ENCODE results near the gene JAK1.

The JAK1 gene

GRCh38 chr1:64857347-64857746 is 109.0 kb downstream of the JAK1 start:
- DNase-seq: no peak

- no peak for DNase-seq
These were observed 109.8 kb downstream of the JAK1 start for GRCh38 chr1:64856553-64856952.

GRCh38 chr1:64855557-64855956 is 110.8 kb downstream of the JAK1 start:
- DNase-seq: no peak

- DNase-seq: no peak
These were observed 111.7 kb downstream of the JAK1 start for GRCh38 chr1:64854674-64855073.

GRCh38 chr1:64851664-64852063 is 114.7 kb downstream of the JAK1 start:
- no peak for DNase-seq

- no peak for DNase-seq
These were observed 115.5 kb downstream of the JAK1 start for GRCh38 chr1:64850846-64851245.

- no peak for DNase-seq
These were observed 116.4 kb downstream of the JAK1 start for GRCh38 chr1:64849942-64850341.

- no peak for DNase-seq
These were observed 117.5 kb downstream of the JAK1 start for GRCh38 chr1:64848803-64849202.

- DNase-seq: no peak
These were observed 118.2 kb downstream of the JAK1 start for GRCh38 chr1:64848136-64848535.

GRCh38 chr1:64847666-64848065 is 118.7 kb downstream of the JAK1 start:
- DNase-seq: no peak

GRCh38 chr1:64846573-64847430 is 119.5 kb downstream of the JAK1 start:
- no peak for DNase-seq

- no peak for DNase-seq
These were observed 120.4 kb downstream of the JAK1 start for GRCh38 chr1:64845831-64846425.

- no peak for DNase-seq
These were observed 121.7 kb downstream of the JAK1 start for GRCh38 chr1:64844609-64845008.

- DNase-seq: no peak
These were observed 122.2 kb downstream of the JAK1 start for GRCh38 chr1:64844175-64844574.

- no peak for DNase-seq
These were observed 122.7 kb downstream of the JAK1 start for GRCh38 chr1:64843675-64844074.

GRCh38 chr1:64842224-64842623 is 124.1 kb downstream of the JAK1 start:
- no peak for DNase-seq

- DNase-seq: no peak
These were observed 124.9 kb downstream of the JAK1 start for GRCh38 chr1:64841330-64842065.

GRCh38 chr1:64839732-64840405 is 126.5 kb downstream of the JAK1 start:
- DNase-seq: no peak

GRCh38 chr1:64839261-64839660 is 127.1 kb downstream of the JAK1 start:
- DNase-seq: no peak

GRCh38 chr1:64838486-64838885 is 127.9 kb downstream of the JAK1 start:
- DNase-seq: no peak

- no peak for DNase-seq
These were observed 129.5 kb downstream of the JAK1 start for GRCh38 chr1:64836802-64837201.

- no peak for DNase-seq
These were observed 131.6 kb downstream of the JAK1 start for GRCh38 chr1:64834734-64835133.

GRCh38 chr1:64830030-64830651 is 136.2 kb downstream of the JAK1 start:
- DNase-seq: no peak
